Stimulated activated CD4-positive, alpha-beta T cell treated with anti-CD3 and anti-CD28 coated beads, Interleukin-15, amount 100 ng/mL, for 48 hours (primary cell): ENCODE data around the gene SLC2A1.

Source experiments
- DNase-seq, 2 donors: peaks; one replicate each; pipeline ENCODE4 v3.0.0-alpha.2; 2020; ENCODE audit warnings: low read depth in 2 of 2

The SLC2A1 gene

DNA sequence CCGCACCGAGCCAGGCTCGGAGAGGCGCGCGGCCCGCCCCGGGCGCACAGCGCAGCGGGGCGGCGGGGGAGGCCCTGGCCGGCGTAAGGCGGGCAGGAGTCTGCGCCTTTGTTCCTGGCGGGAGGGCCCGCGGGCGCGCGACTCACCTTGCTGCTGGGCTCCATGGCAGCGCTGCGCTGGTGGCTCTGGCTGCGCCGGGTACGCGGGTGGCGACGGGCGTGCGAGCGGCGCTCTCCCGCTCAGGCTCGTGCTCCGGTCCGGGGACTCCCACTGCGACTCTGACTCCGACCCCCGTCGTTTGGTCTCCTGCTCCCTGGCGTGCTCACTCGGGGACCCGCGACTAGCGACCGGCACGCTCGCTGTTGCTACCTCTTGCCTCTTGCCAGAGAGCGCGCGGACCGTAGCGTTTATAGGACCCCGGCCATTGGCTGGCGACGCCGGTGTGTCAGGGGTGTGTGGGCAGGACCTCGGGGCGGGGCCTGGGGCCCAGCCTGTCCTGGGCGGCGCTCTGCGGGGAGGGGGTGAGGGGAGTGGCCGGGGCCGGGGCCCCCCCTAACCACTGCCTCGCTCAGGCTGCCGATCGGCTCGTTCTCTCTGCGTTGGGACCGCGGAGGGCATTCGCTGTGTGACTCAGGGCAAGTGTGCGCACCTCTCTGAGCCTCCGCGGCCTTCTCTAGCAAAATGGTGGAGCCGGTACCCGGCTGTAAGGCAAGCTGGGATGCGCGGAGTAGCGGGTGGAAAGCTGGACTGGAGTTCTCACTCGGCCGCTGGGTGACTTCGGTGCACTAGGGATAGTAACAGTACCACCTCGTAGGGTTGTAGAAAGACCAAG lies at the start of gene SLC2A1:
TSS of gene SLC2A1 (minus strand) at position 381 of the 832 bp plus-strand sequence. CDS start at position 164, 217 bp downstream.
- DNase-seq = peak; percentile 92 to 96

- DNase-seq = no peak
Measured at GRCh38 chr1:43007377-43008114, 48.9 kb upstream of the SLC2A1 start.

DNA sequence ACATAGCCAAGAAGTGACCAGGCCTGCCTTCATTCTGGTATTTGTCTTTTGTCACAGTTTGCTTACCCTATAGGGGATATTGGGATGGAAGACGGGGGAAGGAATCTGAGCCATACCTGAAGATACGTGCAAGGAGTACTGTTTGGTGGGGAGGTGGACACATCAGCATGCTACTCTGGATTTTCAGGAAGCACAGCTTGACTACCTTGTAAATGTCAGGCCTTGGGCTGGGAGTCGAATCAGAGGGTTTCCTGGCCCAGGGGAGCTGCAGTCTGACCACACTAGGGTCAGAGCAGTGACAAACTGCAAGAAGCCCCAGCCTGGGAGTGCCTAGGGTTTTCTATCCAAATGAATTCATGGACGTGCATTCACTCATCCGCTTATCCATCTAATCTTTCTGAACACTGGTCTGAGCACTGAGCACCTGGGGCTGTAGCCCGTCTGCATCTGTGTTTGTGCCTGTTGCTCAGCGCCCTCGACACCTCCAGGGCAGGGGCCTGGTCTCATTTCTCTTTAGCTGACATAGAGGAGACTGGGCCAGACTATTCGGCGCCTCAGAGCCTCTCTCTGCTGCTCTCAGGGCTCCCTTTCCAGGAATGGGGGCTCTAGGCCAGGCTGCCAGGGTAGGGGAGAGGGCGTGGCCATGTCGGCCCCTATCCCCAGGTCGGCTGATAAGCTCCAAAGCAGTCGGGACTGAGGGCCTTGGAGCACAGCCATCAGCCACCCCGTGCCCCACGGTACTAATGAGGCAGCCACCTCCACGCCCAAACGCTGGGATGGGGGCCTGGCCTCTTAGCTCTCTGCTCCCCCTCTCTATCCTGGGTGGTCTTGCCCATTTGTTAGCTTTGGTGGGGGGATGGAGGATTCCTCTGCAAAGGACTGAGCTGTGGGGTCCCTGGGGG lies 47.0 kb upstream of the SLC2A1 start:
- no peak for DNase-seq

DNA sequence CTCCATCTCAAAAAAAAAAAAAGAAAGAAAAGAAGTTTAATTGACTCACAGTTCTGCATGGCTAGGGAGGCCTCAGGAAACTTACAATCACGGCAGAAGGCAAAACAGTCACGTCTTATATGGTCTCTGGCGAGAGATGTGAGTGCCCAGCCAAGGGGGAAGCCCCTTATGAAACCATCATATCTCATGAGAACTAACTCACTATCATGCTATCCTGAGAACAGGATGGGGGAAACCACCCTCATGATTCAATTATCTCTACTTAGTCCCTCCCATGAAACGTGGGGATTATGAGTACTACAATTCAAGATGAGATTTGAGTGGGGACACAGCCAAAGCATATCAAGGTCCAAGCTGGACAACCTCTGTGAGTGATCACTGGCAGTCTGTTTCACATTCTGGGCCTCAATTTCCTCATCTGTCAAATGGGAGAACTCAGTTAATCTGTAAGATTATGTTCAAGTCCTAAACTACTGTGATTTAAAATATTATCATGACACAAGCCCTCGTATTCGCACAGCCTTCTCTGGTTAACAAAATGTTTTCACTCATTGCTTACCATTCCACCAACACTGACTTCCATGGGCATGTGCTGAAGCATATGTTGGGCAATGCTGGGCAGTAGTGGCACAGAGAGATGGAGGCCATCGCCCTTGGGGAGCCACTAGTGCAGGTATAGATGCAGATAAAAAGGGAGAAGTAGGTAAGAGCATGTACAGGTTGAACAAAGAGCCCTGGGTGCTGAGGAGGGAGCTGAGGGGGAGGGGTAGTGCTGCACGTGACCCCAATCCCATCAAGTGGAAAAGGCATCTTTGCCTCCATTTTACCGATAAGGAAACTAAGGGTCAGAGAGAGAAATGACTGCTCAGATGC lies 46.2 kb upstream of the SLC2A1 start:
- DNase-seq = peak in 1 of 2 donors; percentile 1

DNA sequence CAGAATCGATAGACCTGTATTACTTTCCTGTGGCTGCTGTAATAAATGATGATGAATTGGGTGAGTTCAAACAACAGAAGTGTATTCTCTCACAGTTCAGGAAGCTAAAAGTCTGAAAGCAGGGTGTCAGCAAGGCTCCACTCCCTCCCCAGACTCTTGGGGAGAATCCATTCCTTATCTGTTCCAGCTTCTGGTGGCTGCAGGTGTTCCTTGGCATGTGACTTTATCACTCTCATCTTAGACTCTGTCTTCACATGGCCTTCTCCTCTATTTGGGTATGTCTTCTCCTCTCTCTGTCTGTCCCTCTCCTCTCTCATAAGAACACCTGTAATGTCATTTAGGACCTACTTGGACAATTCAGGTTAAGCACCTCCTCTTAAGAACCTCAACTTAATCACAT lies 44.1 kb upstream of the SLC2A1 start:
- DNase-seq = no peak

GRCh38 chr1:43002116-43002515 lies 43.4 kb upstream of the SLC2A1 start:
- no peak for DNase-seq

DNA sequence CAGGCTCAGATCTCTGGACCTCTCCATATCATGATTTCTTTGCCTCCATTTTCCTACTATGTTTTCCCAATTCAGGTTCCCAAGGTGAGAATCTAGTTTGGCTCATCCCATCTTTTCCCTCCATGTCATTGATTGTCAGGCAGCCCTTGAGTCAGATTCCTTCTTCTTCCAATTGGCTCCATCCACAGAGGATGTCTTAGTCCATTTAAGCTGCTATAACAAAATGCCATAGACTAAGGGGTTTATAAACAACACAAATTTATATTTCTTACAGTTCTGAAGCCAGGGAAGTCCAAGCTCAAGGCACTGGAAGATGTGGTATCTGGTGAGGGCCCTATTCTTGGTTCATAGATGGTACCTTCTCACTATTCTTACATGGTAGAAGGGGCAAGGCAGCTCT lies 42.8 kb upstream of the SLC2A1 start:
- DNase-seq = no peak

- DNase-seq = no peak
Measured at GRCh38 chr1:43000271-43000670, 41.6 kb upstream of the SLC2A1 start.

GRCh38 chr1:42999308-42999707 lies 40.6 kb upstream of the SLC2A1 start:
- no peak for DNase-seq

DNA sequence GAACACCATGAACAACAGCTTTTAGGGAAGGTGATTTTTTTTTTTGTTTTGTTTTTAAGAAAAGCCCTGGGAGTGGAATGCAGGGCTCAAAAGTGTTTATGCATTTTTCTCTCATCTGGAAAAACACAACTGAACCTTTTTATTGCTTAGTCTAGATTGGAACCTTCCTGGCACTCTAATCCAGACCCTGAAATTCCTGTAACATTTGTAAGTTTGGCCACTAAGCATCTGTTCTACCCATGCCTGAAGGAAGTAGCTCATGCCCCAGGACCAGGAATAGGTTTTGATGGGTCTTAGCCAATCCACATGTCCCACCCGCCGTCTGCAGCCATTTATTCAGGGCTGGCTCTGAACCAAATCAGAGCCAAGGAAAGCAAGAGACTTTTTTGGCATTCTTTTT lies 39.7 kb upstream of the SLC2A1 start:
- no peak for DNase-seq

- DNase-seq = no peak
Measured at GRCh38 chr1:42996384-42996970, 37.8 kb upstream of the SLC2A1 start.

DNA sequence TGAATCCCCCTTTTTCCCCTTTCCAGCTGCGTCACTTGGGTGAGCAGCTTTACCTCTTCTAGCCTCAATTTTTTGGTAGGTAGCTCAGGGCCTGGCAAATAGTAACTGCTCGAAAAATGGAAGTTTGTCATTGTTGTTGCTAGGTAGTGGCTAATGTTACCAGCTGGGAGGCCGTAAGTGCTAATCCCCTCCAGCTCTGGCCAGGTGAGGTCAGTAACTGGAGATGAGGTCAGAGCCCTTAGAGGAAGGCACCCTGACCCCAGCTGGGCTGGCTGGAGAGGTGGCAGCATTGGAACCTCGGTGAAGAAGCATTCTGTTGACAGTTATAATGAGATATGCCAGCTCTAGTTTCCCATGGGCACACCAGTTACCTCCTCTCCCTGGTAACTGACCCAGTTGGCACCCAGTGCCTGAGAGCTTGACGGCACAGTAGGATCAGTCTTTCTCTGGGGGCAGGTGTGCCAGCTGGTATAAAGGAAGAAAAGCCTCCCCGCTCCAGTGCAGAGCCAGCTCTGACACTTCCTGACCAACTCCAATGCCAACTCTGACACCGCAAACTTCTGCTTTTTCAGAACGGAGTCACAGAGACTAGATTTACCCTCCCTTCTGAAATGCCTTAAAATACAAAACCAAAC lies 35.0 kb upstream of the SLC2A1 start:
- DNase-seq = no peak

DNA sequence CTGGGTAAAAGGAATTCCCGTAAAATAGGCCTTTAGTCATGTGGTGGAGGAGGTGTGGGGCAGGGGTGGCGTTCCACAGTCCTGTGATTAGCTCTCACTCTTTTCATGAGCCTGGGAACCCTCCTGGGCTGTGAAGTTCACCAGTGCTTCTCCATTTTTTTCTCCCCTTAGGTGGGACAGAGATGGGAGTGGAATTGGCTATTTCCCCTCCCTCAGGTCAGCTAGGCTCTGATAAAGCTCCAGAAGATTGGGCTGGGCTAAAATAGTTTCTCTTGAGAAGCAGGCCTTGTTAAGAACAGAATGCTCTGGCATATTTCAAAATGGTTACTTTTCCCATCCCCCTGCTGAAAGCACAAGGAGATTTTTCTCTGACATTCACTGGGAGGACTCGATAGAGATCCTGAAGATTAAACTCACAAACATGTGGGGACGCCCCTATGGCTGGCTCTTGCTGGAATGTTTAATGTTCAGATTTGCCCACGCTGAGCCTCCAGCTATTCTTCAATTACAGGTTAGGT lies 33.4 kb upstream of the SLC2A1 start:
- DNase-seq = no peak

DNA sequence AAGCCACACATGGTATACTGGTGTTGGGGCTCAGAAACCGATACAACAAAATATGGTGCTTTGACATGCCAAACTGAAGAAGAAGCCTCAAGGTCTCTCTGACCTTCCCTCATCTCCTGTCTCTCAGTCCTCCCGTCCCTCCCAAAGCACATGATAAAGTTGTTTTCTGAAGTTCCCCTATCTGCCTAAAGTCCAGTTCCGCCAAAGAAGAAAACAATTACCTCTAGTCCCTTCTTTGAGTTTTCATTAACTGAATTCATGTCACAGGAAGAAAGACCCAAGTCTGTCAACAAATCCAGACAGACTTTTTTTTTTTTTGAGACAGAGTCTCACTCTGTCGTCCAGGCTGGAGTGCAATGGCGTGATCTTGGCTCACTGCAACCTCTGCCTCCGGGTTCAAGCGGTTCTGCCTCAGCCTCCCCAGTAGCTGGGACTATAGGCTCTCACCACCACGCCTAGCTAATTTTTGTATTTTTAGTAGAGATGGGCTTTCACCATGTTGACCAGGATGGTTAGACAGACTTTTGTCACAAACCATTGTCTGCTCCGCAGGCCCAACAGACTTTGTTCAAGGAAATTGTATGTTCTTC lies 32.2 kb upstream of the SLC2A1 start:
- no peak for DNase-seq

DNA sequence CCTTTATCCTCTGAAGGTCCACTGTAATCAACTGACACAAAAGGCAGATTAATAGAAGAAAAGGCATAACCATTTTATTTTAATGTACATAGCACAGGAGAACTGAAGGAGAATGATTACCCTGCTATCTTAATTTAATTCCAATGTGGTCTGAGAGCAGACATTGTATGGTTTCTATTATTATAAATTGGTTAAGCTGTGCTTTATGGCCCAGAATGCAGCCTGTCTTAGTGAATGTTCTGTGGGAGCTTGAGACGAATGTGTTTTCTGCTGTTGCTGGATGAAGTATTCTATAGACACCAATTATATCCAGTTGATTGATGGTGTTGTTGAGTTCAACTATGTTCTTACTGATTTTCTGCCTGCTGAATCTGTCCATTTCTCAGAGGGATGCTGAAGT lies 25.0 kb upstream of the SLC2A1 start:
- no peak for DNase-seq

GRCh38 chr1:42983253-42983652 lies 24.6 kb upstream of the SLC2A1 start:
- DNase-seq = no peak

DNA sequence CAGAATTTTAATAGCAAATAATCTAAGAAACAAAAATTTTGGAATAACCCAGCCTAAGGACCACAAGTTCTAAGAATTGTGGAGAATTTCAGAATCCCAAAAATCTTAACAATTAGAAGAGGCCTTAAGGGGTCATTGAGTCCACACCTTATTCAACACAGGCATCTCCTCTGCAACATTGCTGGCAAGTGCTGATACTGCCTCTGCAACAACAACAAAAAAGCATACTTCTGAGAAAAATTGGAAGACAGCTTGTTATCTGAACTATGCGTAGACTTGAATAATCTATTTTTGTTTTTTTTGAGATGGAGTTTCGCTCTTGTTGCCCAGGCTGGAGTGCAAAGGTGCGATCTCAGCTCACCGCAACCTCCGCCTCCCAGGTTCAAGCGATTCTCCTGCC lies 24.0 kb upstream of the SLC2A1 start:
- no peak for DNase-seq

GRCh38 chr1:42981871-42982270 lies 23.2 kb upstream of the SLC2A1 start:
- no peak for DNase-seq

DNA sequence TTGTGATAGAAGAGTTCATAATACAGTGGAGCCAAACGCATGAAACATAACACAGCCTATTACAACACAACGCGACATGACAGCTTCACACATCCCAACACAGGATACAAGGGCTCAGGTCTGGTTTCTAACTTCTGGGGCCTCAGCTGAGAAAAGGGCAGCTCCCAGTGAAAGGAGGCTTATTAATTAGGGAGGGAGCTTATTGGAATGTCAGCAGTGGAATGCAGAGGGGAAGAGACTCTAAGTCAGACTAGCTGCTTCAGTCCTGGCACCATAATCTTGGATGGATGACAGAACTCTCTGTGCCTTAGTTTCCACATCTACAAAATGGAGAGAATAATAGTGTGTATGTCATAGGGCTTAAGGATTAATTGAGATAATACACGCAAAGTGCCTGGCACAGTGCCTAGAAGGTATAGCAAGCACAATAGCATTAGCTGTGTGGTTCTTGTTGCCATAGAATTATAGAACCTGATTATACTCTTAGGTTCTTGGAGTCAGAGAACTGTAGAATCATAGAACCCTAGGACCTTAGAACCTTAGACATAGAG lies 22.7 kb upstream of the SLC2A1 start:
- DNase-seq = no peak
